Activated naive CD4-positive, alpha-beta T cell treated with anti-CD3 and anti-CD28 coated beads for 36 hours (primary cell): Measurements from ENCODE around the gene MEIOB. TPM values are rescaled to one million over a fixed set of nuclear protein-coding genes. Genes with fewer than 3 reads are reported as not detected.

Experiments used
- CTCF ChIA-PET: fragments of 350-600 bp; sonication (Branson Sonifier 250); formaldehyde crosslinking; loops from one replicate; lab custom pipeline; 2021; ENCODE audit warnings: antibody characterized with exemption; lab: Charles Lee
- DNase-seq: peaks from one replicate; pipeline ENCODE4 v3.0.0-alpha.2; 2020
- H3K27ac Mint-ChIP-seq: one replicate; pipeline ENCODE4 v1.8.0; 2021; ENCODE audit warnings: mild to moderate bottlenecking, mixed read lengths
- H3K27me3 Mint-ChIP-seq: one replicate; pipeline ENCODE4 v1.8.0; 2021; ENCODE audit warnings: low read depth, mixed read lengths
- H3K36me3 Mint-ChIP-seq: one replicate; pipeline ENCODE4 v1.8.0; 2021; ENCODE audit warnings: low read depth, mixed read lengths
- H3K4me1 Mint-ChIP-seq: one replicate; pipeline ENCODE4 v1.8.0; 2021; ENCODE audit warnings: low read depth, mixed read lengths
- H3K4me3 Mint-ChIP-seq: one replicate; pipeline ENCODE4 v1.8.0; 2021; ENCODE audit warnings: mild to moderate bottlenecking, moderate library complexity, mixed read lengths
- H3K9me3 Mint-ChIP-seq: one replicate; pipeline ENCODE4 v1.8.0; 2021; ENCODE audit warnings: mixed read lengths
- intact Hi-C: fragments of 100-400 bp; cut with micrococcal nuclease; formaldehyde crosslinking; loops from one replicate; pipeline ENCODE4 v1.15.1; 2023
- total RNA-seq, 2 experiments: library from RNA; stranded (reverse); gene quantifications; one replicate each; pipeline ENCODE4 v1.2.3, GENCODE V29; 2021

The MEIOB gene
- total RNA-seq, 2 experiments from 2014 or later = 0.52 to 0.76 TPM

- H3K36me3 Mint-ChIP-seq = peaks cover 1% of the 10 kb centered on the region
- intact Hi-C loops = no loop called here
- H3K27ac Mint-ChIP-seq = no peak overlapping the region
- CTCF ChIA-PET = no interaction called here
- H3K4me3 Mint-ChIP-seq = no peak overlapping the region
- no peaks in the 10 kb centered on the region for H3K27me3 Mint-ChIP-seq
- DNase-seq = no peak
- peaks cover 20% of the 10 kb centered on the region for H3K4me1 Mint-ChIP-seq
- H3K9me3 Mint-ChIP-seq = no peaks in the 10 kb centered on the region
These were observed 51.0 kb downstream of the MEIOB start for GRCh38 chr16:1820946-1821290.

- CTCF ChIA-PET = no interaction called here
- DNase-seq = no peak
- no peaks in the 10 kb centered on the region for H3K27me3 Mint-ChIP-seq
- H3K9me3 Mint-ChIP-seq = no peaks in the 10 kb centered on the region
- peaks cover 14% of the 10 kb centered on the region for H3K4me1 Mint-ChIP-seq
- no peak overlapping the region for H3K4me3 Mint-ChIP-seq
- peaks cover 1% of the 10 kb centered on the region for H3K36me3 Mint-ChIP-seq
- intact Hi-C loops = no loop called here
- H3K27ac Mint-ChIP-seq = no peak overlapping the region
These were observed 51.6 kb downstream of the MEIOB start for GRCh38 chr16:1820096-1820945.

GRCh38 chr16:1819611-1820010 lies 52.4 kb downstream of the MEIOB start:
- no peak overlapping the region for H3K4me3 Mint-ChIP-seq
- peaks cover 8% of the 10 kb centered on the region for H3K4me1 Mint-ChIP-seq
- H3K27me3 Mint-ChIP-seq = no peaks in the 10 kb centered on the region
- peaks cover 1% of the 10 kb centered on the region for H3K36me3 Mint-ChIP-seq
- no peak for DNase-seq
- CTCF ChIA-PET = no interaction called here
- no peak overlapping the region for H3K27ac Mint-ChIP-seq
- intact Hi-C loops = no loop called here
- H3K9me3 Mint-ChIP-seq = no peaks in the 10 kb centered on the region

GRCh38 chr16:1818873-1819525 lies 53.0 kb downstream of the MEIOB start:
- no peak overlapping the region for H3K27ac Mint-ChIP-seq
- peaks cover 4% of the 10 kb centered on the region for H3K4me1 Mint-ChIP-seq
- peaks cover 1% of the 10 kb centered on the region for H3K36me3 Mint-ChIP-seq
- H3K27me3 Mint-ChIP-seq = no peaks in the 10 kb centered on the region
- intact Hi-C loops = no loop called here
- DNase-seq = no peak
- no peak overlapping the region for H3K4me3 Mint-ChIP-seq
- CTCF ChIA-PET = no interaction called here
- H3K9me3 Mint-ChIP-seq = no peaks in the 10 kb centered on the region

- Mint-ChIP-seq H3K4me3 (no peak overlapping the region), H3K27me3 (no peaks in the 10 kb centered on the region), H3K4me1 (no peaks in the 10 kb centered on the region), H3K9me3 (no peaks in the 10 kb centered on the region), H3K27ac (no peak overlapping the region), H3K36me3 (peaks cover 1% of the 10 kb centered on the region)
- CTCF ChIA-PET = no interaction called here
- intact Hi-C loops = no loop called here
- no peak for DNase-seq
These were observed 53.6 kb downstream of the MEIOB start for GRCh38 chr16:1818204-1818872.

GRCh38 chr16:1817716-1818115 lies 54.2 kb downstream of the MEIOB start:
- Mint-ChIP-seq H3K36me3 (peaks cover 1% of the 10 kb centered on the region), H3K27ac (no peak overlapping the region), H3K4me1 (peaks cover 5% of the 10 kb centered on the region), H3K9me3 (no peaks in the 10 kb centered on the region), H3K4me3 (no peak overlapping the region), H3K27me3 (no peaks in the 10 kb centered on the region)
- CTCF ChIA-PET = interaction anchor here (0.6 kb wide), 1 partner anchor 124 kb away, joined by 3 read pairs; no protein-coding TSS in a partner anchor
- intact Hi-C loops = no loop called here
- DNase-seq = no peak

GRCh38 chr16:1817276-1817589 lies 54.7 kb downstream of the MEIOB start:
- CTCF ChIA-PET = interaction anchor here (0.6 kb wide), 1 partner anchor 124 kb away, joined by 3 read pairs; no protein-coding TSS in a partner anchor
- no peaks in the 10 kb centered on the region for H3K9me3 Mint-ChIP-seq

GRCh38 chr16:1816396-1817275 lies 55.3 kb downstream of the MEIOB start:
- no peak for DNase-seq
- intact Hi-C loops = no loop called here
- no peaks in the 10 kb centered on the region for H3K27me3 Mint-ChIP-seq
- H3K36me3 Mint-ChIP-seq = peaks cover 1% of the 10 kb centered on the region
- no peak overlapping the region for H3K27ac Mint-ChIP-seq
- CTCF ChIA-PET = no interaction called here
- no peaks in the 10 kb centered on the region for H3K9me3 Mint-ChIP-seq
- H3K4me3 Mint-ChIP-seq = no peak overlapping the region
- H3K4me1 Mint-ChIP-seq = peaks cover 10% of the 10 kb centered on the region

More at GRCh38 chr16:1817276-1817589, 54.7 kb downstream of the MEIOB start:
- intact Hi-C loops = no loop called here
- Mint-ChIP-seq H3K36me3 (peaks cover 1% of the 10 kb centered on the region), H3K4me1 (peaks cover 10% of the 10 kb centered on the region), H3K4me3 (no peak overlapping the region), H3K27me3 (no peaks in the 10 kb centered on the region), H3K27ac (no peak overlapping the region)
- no peak for DNase-seq

GRCh38 chr16:1815461-1815860 lies 56.5 kb downstream of the MEIOB start:
- no peaks in the 10 kb centered on the region for H3K9me3 Mint-ChIP-seq
- intact Hi-C loops = no loop called here
- H3K36me3 Mint-ChIP-seq = peaks cover 1% of the 10 kb centered on the region
- CTCF ChIA-PET = no interaction called here
- H3K27ac Mint-ChIP-seq = no peak overlapping the region
- no peaks in the 10 kb centered on the region for H3K27me3 Mint-ChIP-seq
- peaks cover 10% of the 10 kb centered on the region for H3K4me1 Mint-ChIP-seq
- H3K4me3 Mint-ChIP-seq = no peak overlapping the region
- DNase-seq = no peak

GRCh38 chr16:1812732-1813163 lies 59.2 kb downstream of the MEIOB start:
- Mint-ChIP-seq H3K27ac (no peak overlapping the region), H3K36me3 (no peaks in the 10 kb centered on the region), H3K9me3 (no peaks in the 10 kb centered on the region), H3K4me1 (peaks cover 10% of the 10 kb centered on the region), H3K4me3 (no peak overlapping the region), H3K27me3 (no peaks in the 10 kb centered on the region)
- CTCF ChIA-PET = interaction anchor here (1.9 to 3.4 kb wide), 3 partner anchors 30 to 116 kb away, joined by 4 to 14 read pairs (median 7); partner anchors contain the start of genes MAPK8IP3, NUBP2 and SPSB3
- intact Hi-C loops = loop anchor here (1.0 to 2.0 kb wide), 2 partner anchors 52 to 117 kb away; no protein-coding TSS in a partner anchor
- DNase-seq = peak; percentile 80

GRCh38 chr16:1810536-1810935 lies 61.4 kb downstream of the MEIOB start:
- H3K4me1 Mint-ChIP-seq = peaks cover 10% of the 10 kb centered on the region
- intact Hi-C loops = no loop called here
- no peak overlapping the region for H3K4me3 Mint-ChIP-seq
- no peaks in the 10 kb centered on the region for H3K27me3 Mint-ChIP-seq
- no peak overlapping the region for H3K27ac Mint-ChIP-seq
- CTCF ChIA-PET = interaction anchor here (1.3 to 3.4 kb wide), 2 partner anchors 10 to 119 kb away, joined by 4 to 14 read pairs; no protein-coding TSS in a partner anchor
- H3K36me3 Mint-ChIP-seq = peaks cover 6% of the 10 kb centered on the region
- no peaks in the 10 kb centered on the region for H3K9me3 Mint-ChIP-seq
- no peak for DNase-seq
